AG04449 (cell line): Measurements from ENCODE around the gene MEX3A.
"Not testable (repeated sequence)": the region's sequence is repeated elsewhere in the genome, so short reads cannot be mapped to it uniquely, and the experiment has no call there.

ENCODE experiments used
- CTCF ChIA-PET: fragments of 350-600 bp; formaldehyde crosslinking; extraction: SDS; loops from one replicate; lab custom pipeline; 2021; ENCODE audit warnings: antibody characterized with exemption; lab: Yijun Ruan, JAX
- POLR2A ChIA-PET: fragments of 400-600, 350-600 bp; formaldehyde crosslinking; extraction: SDS; loops from one replicate; lab custom pipeline; 2020; ENCODE audit warnings: antibody characterized with exemption, inconsistent platforms; lab: Yijun Ruan, JAX
- DNase-seq: peaks from one replicate; pipeline ENCODE4 v3.0.0-alpha.2; 2010; ENCODE audit warnings: low read depth, low spot score
- H3K4me3 ChIP-seq: 2 replicates; pipeline ENCODE4 v1.5.1; 2011; ENCODE audit warnings: low read depth, mild to moderate bottlenecking, control low read depth, low read length
- CTCF ChIP-seq: IDR thresholded peaks from one replicate; pipeline ENCODE4 v1.5.1; 2011; ENCODE audit warnings: mild to moderate bottlenecking, moderate library complexity, low read length, control low read depth, inconsistent platforms; ENCODE audit not compliant: insufficient read depth; ENCODE audit errors: missing control alignments

Gene MEX3A

GRCh38 chr1:156074661-156075060, 7.6 kb downstream of the MEX3A start:
- no peak for DNase-seq
- no peak for TF ChIP-seq CTCF
- ChIA-PET CTCF (interaction anchor here (0.8 to 4.3 kb wide), 6 partner anchors 8 to 136 kb away, joined by 4 to 24 read pairs (median 8); partner anchors contain the start of gene LAMTOR2), POLR2A (no interaction called here)
- H3K4me3 ChIP-seq, result no peak overlapping the region

GRCh38 chr1:156073740-156074139, 8.5 kb downstream of the MEX3A start:
- H3K4me3 ChIP-seq, result no peak overlapping the region
- CTCF ChIA-PET, result interaction anchor here (0.7 to 4.3 kb wide), 6 partner anchors 9 to 84 kb away, joined by 3 to 20 read pairs (median 4); no protein-coding TSS in a partner anchor
- TF ChIP-seq CTCF, result no peak
- POLR2A ChIA-PET, result no interaction called here
- DNase-seq, result no peak

GRCh38 chr1:156073110-156073687, 9.1 kb downstream of the MEX3A start:
- DNase-seq, result no peak
- TF ChIP-seq CTCF, result no peak
- H3K4me3 ChIP-seq, result no peak overlapping the region
- ChIA-PET CTCF (interaction anchor here (0.7 to 4.3 kb wide), 7 partner anchors 8 to 83 kb away, joined by 3 to 20 read pairs (median 3); no protein-coding TSS in a partner anchor), POLR2A (interaction anchor here (0.6 kb wide), 1 partner anchor 221 kb away, joined by 3 read pairs; no protein-coding TSS in a partner anchor)

GRCh38 chr1:156072251-156072650, 10.0 kb downstream of the MEX3A start:
- ChIA-PET POLR2A (no interaction called here), CTCF (interaction anchor here (1.9 to 4.3 kb wide), 2 partner anchors 9 to 24 kb away, joined by 8 to 20 read pairs; no protein-coding TSS in a partner anchor)
- no peak for DNase-seq
- no peak for TF ChIP-seq CTCF
- no peak overlapping the region for H3K4me3 ChIP-seq

GRCh38 chr1:156071332-156071816, 10.9 kb downstream of the MEX3A start:
- POLR2A ChIA-PET, CTCF ChIA-PET: not testable (repeated sequence)

GRCh38 chr1:156070548-156070947, 11.7 kb downstream of the MEX3A start:
- no peak for TF ChIP-seq CTCF
- DNase-seq, result no peak
- POLR2A ChIA-PET, result no interaction called here
- CTCF ChIA-PET, result no interaction called here
- H3K4me3 ChIP-seq, result no peak overlapping the region

More at GRCh38 chr1:156071332-156071816, 10.9 kb downstream of the MEX3A start:
- not testable (repeated sequence) for H3K4me3 ChIP-seq, DNase-seq
